Gastroesophageal sphincter (tissue), 3 donors: ENCODE results near the gene HOXC9.

ENCODE experiments used
- EP300 ChIP-seq: sonication (generic); formaldehyde crosslinking; IDR thresholded peaks from one replicate; pipeline ENCODE4 v1.6.1; 2017; ENCODE audit warnings: antibody characterized with exemption, mild to moderate bottlenecking
- POLR2A ChIP-seq, 2 donors: fragments of 450-650 bp; IDR thresholded peaks; one replicate each; pipeline ENCODE4 v1.6.1; 2017; ENCODE audit warnings: antibody characterized with exemption in 2 of 2, mild to moderate bottlenecking in 2 of 2, moderate library complexity in 1 of 2
- TF ChIP-seq, protein P1 (sequence below), 4 experiments: fragments of 200-600 bp in 2 of 4; fragments of 450-650 bp in 2 of 4; sonication (generic) in 1 of 4; IDR thresholded peaks; one replicate each; pipeline ENCODE4 v1.5.1; 2017 to 2019; ENCODE audit warnings: antibody characterized with exemption in 4 of 4, mild to moderate bottlenecking in 2 of 4, moderate library complexity in 2 of 4

DNA sequence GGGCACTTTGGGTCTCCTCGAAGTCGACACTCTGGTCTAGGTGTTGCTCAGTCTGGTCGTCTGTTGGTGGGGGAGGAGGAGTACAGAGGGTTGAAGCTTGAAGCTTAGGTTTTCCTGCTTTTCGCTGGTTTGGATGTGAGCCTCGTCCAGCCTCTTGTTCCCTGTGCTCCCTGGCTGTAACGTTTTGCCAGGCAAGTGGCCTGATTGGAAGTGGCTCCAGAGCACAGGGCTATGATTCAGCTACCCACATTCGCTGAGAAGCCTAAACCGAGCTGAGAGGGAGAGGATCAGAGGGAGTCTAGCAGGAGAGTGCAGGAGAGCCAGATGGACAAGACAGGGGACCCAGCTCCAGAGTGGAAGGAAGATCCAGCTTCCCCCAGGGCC, 8.9 kb upstream of the HOXC9 start:
- TF ChIP-seq EP300 (no peak), POLR2A (IDR thresholded peaks at IDR 0.05) (no peak)
- TF ChIP-seq, protein P1, sequence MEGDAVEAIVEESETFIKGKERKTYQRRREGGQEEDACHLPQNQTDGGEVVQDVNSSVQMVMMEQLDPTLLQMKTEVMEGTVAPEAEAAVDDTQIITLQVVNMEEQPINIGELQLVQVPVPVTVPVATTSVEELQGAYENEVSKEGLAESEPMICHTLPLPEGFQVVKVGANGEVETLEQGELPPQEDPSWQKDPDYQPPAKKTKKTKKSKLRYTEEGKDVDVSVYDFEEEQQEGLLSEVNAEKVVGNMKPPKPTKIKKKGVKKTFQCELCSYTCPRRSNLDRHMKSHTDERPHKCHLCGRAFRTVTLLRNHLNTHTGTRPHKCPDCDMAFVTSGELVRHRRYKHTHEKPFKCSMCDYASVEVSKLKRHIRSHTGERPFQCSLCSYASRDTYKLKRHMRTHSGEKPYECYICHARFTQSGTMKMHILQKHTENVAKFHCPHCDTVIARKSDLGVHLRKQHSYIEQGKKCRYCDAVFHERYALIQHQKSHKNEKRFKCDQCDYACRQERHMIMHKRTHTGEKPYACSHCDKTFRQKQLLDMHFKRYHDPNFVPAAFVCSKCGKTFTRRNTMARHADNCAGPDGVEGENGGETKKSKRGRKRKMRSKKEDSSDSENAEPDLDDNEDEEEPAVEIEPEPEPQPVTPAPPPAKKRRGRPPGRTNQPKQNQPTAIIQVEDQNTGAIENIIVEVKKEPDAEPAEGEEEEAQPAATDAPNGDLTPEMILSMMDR (IDR thresholded peaks at IDR 0.05) = no peak
